ENCODE measurements around the gene CFAP53.

Gene CFAP53

DNA sequence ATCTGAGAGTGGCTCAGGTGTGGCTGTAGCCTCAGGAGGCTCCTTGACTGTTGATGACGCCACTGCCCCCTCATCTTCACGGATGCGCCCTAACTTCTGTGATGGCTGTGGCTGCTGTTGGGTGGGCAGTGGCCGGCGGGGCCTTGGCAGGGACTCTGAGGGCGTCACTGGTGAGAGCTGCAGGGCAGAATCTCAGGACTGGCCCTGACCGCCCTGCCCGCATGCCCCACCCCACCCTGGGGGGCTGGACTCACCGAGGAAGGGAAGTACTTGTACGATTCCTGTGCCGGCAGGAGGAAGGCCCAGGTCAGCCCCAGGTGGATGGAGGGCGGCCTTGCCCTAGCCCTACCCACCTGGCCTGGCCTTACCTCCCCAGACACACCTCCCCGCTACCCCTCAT, 18.8 kb upstream of the CFAP53 start:
- H3K36me3 ChIP-seq (ENCODE audit: low read length): no peaks in the 10 kb centered on the region
- no peaks in the 10 kb centered on the region for H3K27me3 ChIP-seq (ENCODE audit: low read length)
- no peak overlapping the region for H3K27ac ChIP-seq (ENCODE audit: low read depth, low read length)
- H3K4me3 ChIP-seq (ENCODE audit: insufficient read depth, low read length, poor library complexity, severe bottlenecking): no peak overlapping the region
- peaks cover 6% of the 10 kb centered on the region; the same call in 1 of the 2 replicates for H4K20me1 ChIP-seq (ENCODE audit: low read depth, low read length)
- H3K9me2 ChIP-seq (replicated peaks; ENCODE audit: insufficient read depth, low read length): no peaks in the 10 kb centered on the region
- peaks cover 14% of the 10 kb centered on the region for H3F3A ChIP-seq (ENCODE audit: insufficient read depth)
- peaks cover 32% of the 10 kb centered on the region for H3K79me2 ChIP-seq (ENCODE audit: insufficient read depth, low read length)
- no peaks in the 10 kb centered on the region for H3K9me3 ChIP-seq (ENCODE audit: insufficient read depth, low read length)
- H2AFZ ChIP-seq (ENCODE audit: low read depth, low read length, severe bottlenecking): no peak overlapping the region
- no peak overlapping the region for H3K9ac ChIP-seq (ENCODE audit: low read length)
- no peak for TF ChIP-seq EZH2phosphoT487 (conservative IDR thresholded peaks at IDR 0.05; ENCODE audit: low read length)
- TF ChIP-seq, protein P1, sequence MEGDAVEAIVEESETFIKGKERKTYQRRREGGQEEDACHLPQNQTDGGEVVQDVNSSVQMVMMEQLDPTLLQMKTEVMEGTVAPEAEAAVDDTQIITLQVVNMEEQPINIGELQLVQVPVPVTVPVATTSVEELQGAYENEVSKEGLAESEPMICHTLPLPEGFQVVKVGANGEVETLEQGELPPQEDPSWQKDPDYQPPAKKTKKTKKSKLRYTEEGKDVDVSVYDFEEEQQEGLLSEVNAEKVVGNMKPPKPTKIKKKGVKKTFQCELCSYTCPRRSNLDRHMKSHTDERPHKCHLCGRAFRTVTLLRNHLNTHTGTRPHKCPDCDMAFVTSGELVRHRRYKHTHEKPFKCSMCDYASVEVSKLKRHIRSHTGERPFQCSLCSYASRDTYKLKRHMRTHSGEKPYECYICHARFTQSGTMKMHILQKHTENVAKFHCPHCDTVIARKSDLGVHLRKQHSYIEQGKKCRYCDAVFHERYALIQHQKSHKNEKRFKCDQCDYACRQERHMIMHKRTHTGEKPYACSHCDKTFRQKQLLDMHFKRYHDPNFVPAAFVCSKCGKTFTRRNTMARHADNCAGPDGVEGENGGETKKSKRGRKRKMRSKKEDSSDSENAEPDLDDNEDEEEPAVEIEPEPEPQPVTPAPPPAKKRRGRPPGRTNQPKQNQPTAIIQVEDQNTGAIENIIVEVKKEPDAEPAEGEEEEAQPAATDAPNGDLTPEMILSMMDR (IDR thresholded peaks at IDR 0.05; ENCODE audit: insufficient read depth, low read length, poor library complexity, severe bottlenecking): no peak
- no peak overlapping the region for H3K4me2 ChIP-seq (ENCODE audit: low read depth, low read length, poor library complexity, severe bottlenecking)

DNA sequence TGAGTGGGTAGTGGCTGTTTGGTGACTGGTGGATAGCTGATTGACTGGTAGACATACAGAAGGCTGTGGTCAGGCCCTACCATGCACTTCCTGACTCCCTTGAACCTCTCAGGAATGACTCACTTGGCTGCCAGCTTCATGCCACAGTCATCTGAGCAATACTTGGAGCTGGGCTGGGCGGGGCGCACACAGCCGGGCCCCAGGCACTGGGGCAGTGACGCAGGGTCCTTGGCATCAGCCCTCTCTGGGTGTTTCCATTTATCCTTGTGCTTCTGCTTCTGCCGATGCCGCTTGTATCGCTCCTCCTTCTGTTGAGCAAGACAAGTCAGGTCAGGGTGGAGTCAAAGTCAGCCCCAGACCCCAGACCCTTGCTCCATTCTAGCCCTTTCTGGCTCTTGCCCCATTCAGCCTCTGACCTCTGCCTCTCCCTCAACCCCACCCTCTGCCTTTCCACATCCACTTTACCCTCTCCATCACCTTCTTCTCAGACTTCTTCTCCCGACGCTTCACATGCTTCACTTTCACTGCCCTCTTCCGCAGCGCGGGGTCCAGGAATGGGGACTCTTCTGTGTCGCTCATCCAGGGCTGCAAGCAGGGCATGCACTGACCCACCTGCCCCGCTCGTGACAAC, 18.1 kb upstream of the CFAP53 start:
- TF ChIP-seq EZH2phosphoT487 (conservative IDR thresholded peaks at IDR 0.05; ENCODE audit: low read length): no peak
- TF ChIP-seq, protein P1 (IDR thresholded peaks at IDR 0.05; ENCODE audit: insufficient read depth, low read length, poor library complexity, severe bottlenecking): no peak
- H3K36me3 ChIP-seq (ENCODE audit: low read length): no peaks in the 10 kb centered on the region
- H3K4me3 ChIP-seq (ENCODE audit: insufficient read depth, low read length, poor library complexity, severe bottlenecking): no peak overlapping the region

DNA sequence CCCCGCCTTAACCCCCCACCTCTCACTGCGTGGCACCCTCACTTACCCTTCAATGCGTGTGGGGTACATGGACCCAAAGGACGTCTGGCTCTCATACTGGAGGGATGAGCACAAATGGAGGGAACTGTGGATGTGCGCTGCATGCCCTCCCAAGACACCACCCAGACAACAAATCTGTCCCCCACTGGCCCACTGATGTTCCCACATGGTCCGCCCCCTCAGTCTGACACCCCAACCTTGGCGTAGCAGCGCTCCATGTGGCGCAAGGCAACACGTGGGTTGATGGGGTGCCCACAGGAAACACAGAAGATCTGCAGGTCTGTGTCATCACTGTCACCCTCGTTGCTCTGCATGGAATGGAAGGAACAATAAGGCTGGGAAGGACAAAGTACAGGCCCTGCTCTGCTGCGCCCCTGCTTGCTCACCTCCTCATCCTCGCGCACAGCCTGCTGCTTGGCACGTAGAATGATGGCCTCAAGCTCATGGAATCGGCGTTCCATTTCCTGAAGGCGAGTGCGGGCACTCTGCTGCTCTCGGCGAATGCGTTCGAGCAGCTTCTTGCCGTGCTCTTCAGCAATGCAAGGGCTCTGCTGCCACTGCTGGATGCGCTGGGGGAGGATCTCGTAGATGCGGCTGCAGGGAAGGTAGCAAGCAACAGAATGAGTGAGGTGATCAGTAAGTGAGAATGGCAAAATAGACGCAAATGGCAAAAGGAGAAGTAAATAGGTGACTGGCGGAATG, 17.3 kb upstream of the CFAP53 start:
- H3K36me3 ChIP-seq (ENCODE audit: low read length): no peaks in the 10 kb centered on the region
- H3F3A ChIP-seq (ENCODE audit: insufficient read depth): peaks cover 12% of the 10 kb centered on the region; the same call in 1 of the 2 replicates
- H3K27me3 ChIP-seq (ENCODE audit: low read length): no peaks in the 10 kb centered on the region
- H3K4me2 ChIP-seq (ENCODE audit: low read depth, low read length, poor library complexity, severe bottlenecking): no peak overlapping the region
- H3K79me2 ChIP-seq (ENCODE audit: insufficient read depth, low read length): peaks cover 47% of the 10 kb centered on the region
- H3K27ac ChIP-seq (ENCODE audit: low read depth, low read length): no peak overlapping the region
- H3K4me3 ChIP-seq (ENCODE audit: insufficient read depth, low read length, poor library complexity, severe bottlenecking): no peak overlapping the region
- TF ChIP-seq, protein P1 (IDR thresholded peaks at IDR 0.05; ENCODE audit: insufficient read depth, low read length, poor library complexity, severe bottlenecking): no peak
- no peak for TF ChIP-seq EZH2phosphoT487 (conservative IDR thresholded peaks at IDR 0.05; ENCODE audit: low read length)
- no peaks in the 10 kb centered on the region for H3K9me3 ChIP-seq (ENCODE audit: insufficient read depth, low read length)
- no peaks in the 10 kb centered on the region for H3K9me2 ChIP-seq (replicated peaks; ENCODE audit: insufficient read depth, low read length)
- H2AFZ ChIP-seq (ENCODE audit: low read depth, low read length, severe bottlenecking): no peak overlapping the region
- peaks cover 6% of the 10 kb centered on the region; the same call in 1 of the 2 replicates for H4K20me1 ChIP-seq (ENCODE audit: low read depth, low read length)
- no peak overlapping the region for H3K9ac ChIP-seq (ENCODE audit: low read length)

More for the DNA sequence above, 18.1 kb upstream of the CFAP53 start:
- Histone ChIP-seq H4K20me1 (ENCODE audit: low read depth, low read length) (peaks cover 6% of the 10 kb centered on the region; the same call in 1 of the 2 replicates), H3K4me2 (ENCODE audit: low read depth, low read length, poor library complexity, severe bottlenecking) (no peak overlapping the region), H3K27me3 (ENCODE audit: low read length) (no peaks in the 10 kb centered on the region), H3K79me2 (ENCODE audit: insufficient read depth, low read length) (peaks cover 40% of the 10 kb centered on the region), H3F3A (ENCODE audit: insufficient read depth) (peaks cover 10% of the 10 kb centered on the region), H3K9ac (ENCODE audit: low read length) (no peak overlapping the region), H3K9me2 (replicated peaks; ENCODE audit: insufficient read depth, low read length) (no peaks in the 10 kb centered on the region), H3K9me3 (ENCODE audit: insufficient read depth, low read length) (no peaks in the 10 kb centered on the region), H3K27ac (ENCODE audit: low read depth, low read length) (no peak overlapping the region), H2AFZ (ENCODE audit: low read depth, low read length, severe bottlenecking) (no peak overlapping the region)

Measured in SU-DHL-6 (cell line).